ENCODE data around the gene CDH13.

Gene CDH13

DNA sequence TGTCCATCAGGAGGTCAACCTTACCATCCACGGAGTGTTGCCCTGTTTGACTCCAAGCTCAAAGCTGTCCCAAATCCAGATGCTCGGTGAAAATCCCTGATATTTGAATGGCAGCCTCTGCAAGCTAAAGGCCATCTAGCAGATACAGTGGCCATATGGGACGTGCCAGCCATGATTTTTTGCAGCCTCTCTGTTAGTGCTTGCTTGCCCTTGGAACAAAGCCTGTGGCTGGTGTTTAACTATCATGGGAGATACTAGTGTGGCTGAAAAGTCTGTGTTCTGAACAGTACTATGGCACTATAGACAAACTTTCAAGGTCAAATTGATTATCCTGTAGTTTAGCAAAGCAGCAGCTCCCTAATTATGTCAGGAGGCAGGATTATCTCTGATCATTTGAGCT lies 214.3 kb downstream of the CDH13 start:
- no peaks in the 10 kb centered on the region for H3K27me3 ChIP-seq (ENCODE audit: insufficient read depth, low read depth, severe bottlenecking)
- no peak overlapping the region for H3K4me3 ChIP-seq (ENCODE audit: low read depth, low read length)
- H3K27ac ChIP-seq, result no peak overlapping the region
- DNase-seq, result no peak
- TF ChIP-seq, protein P1, sequence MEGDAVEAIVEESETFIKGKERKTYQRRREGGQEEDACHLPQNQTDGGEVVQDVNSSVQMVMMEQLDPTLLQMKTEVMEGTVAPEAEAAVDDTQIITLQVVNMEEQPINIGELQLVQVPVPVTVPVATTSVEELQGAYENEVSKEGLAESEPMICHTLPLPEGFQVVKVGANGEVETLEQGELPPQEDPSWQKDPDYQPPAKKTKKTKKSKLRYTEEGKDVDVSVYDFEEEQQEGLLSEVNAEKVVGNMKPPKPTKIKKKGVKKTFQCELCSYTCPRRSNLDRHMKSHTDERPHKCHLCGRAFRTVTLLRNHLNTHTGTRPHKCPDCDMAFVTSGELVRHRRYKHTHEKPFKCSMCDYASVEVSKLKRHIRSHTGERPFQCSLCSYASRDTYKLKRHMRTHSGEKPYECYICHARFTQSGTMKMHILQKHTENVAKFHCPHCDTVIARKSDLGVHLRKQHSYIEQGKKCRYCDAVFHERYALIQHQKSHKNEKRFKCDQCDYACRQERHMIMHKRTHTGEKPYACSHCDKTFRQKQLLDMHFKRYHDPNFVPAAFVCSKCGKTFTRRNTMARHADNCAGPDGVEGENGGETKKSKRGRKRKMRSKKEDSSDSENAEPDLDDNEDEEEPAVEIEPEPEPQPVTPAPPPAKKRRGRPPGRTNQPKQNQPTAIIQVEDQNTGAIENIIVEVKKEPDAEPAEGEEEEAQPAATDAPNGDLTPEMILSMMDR (IDR thresholded peaks at IDR 0.05; ENCODE audit: low read depth, low read length), result no peak
- H3K36me3 ChIP-seq, result no peaks in the 10 kb centered on the region
- no peaks in the 10 kb centered on the region for H3K9me3 ChIP-seq (ENCODE audit: severe bottlenecking)

DNA sequence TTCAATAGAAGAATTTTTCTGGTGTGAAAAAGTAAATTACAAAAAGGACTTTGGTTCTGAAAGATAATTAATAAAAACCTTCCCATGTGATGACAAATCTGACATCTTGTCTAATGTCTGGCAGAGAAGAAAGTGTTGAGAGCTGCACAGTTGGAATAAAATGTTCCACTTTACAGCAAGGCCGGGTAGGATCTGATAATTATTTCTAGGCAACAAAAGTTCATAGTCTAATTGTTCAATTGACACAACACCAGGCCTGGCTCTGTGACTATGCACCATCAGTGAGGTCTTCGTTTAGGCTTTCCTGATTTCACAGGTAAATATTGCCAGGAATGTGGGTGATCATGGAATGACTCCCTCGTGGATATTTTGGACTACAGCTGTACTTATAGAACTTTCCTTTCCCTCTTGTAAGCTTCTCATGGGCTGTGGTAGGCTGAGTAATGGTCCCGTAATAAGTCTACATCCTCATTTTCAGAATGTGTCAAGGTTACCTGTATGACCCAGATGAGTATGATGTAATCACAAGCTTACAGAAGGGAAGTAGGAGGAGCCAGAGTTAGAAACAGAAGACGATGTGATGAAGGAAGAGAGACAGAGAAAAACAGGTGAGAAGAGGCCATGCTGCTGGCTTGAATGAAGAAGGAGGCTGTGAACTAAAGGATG lies 217.0 kb downstream of the CDH13 start:
- TF ChIP-seq, protein P1 (IDR thresholded peaks at IDR 0.05; ENCODE audit: low read depth, low read length), result no peak
- Histone ChIP-seq H3K27me3 (ENCODE audit: insufficient read depth, low read depth, severe bottlenecking) (no peaks in the 10 kb centered on the region), H3K36me3 (no peaks in the 10 kb centered on the region), H3K9me3 (ENCODE audit: severe bottlenecking) (no peaks in the 10 kb centered on the region), H3K4me3 (ENCODE audit: low read depth, low read length) (no peak overlapping the region), H3K27ac (no peak overlapping the region)
- DNase-seq, result no peak

DNA sequence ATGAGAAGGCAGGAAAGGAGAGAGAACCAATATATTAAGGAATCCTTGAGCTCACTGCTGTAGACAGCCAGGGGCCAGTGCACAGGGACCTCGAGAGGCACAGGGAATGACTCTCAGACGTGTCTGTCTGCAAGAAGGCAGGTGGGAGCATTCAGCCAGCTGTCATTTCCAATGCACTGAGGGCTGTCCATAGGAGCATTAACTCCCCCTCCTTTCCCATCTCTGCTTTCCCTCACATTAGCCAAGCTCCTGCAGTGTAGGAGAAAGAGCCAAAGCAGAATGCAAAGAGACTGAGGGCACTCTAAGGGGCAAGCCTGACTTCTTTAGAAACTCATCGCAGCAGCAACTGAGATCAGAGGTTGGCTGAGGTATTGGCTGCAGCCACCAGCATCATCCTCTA lies 218.3 kb downstream of the CDH13 start:
- H3K27me3 ChIP-seq (ENCODE audit: insufficient read depth, low read depth, severe bottlenecking), result no peaks in the 10 kb centered on the region
- no peaks in the 10 kb centered on the region for H3K9me3 ChIP-seq (ENCODE audit: severe bottlenecking)
- DNase-seq, result peak; percentile 8
- H3K27ac ChIP-seq, result no peak overlapping the region
- H3K4me3 ChIP-seq (ENCODE audit: low read depth, low read length), result no peak overlapping the region
- TF ChIP-seq, protein P1 (IDR thresholded peaks at IDR 0.05; ENCODE audit: low read depth, low read length), result no peak
- H3K36me3 ChIP-seq, result no peaks in the 10 kb centered on the region

DNA sequence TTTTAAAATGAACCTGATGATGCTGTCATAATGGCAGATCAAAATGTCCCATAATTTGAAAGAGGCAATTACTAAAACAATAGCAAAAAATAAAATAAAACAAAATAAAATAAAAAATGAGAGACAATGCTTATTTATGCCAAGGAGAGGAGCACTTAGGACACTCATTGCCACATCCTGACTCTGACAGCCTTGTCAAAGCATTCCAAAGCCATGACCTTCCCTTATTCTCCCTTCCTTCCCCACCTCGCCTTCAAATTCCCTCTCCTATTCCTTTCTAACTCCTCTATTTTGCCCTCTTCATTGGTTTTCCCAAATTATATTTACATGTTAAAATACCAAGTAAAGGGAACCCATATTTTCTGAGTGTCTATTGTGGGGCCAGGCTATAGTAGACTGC lies 220.0 kb downstream of the CDH13 start:
- Histone ChIP-seq H3K9me3 (ENCODE audit: severe bottlenecking) (no peaks in the 10 kb centered on the region), H3K36me3 (no peaks in the 10 kb centered on the region), H3K27ac (no peak overlapping the region), H3K27me3 (ENCODE audit: insufficient read depth, low read depth, severe bottlenecking) (no peaks in the 10 kb centered on the region), H3K4me3 (ENCODE audit: low read depth, low read length) (no peak overlapping the region)
- DNase-seq, result no peak
- TF ChIP-seq, protein P1 (IDR thresholded peaks at IDR 0.05; ENCODE audit: low read depth, low read length), result no peak

DNA sequence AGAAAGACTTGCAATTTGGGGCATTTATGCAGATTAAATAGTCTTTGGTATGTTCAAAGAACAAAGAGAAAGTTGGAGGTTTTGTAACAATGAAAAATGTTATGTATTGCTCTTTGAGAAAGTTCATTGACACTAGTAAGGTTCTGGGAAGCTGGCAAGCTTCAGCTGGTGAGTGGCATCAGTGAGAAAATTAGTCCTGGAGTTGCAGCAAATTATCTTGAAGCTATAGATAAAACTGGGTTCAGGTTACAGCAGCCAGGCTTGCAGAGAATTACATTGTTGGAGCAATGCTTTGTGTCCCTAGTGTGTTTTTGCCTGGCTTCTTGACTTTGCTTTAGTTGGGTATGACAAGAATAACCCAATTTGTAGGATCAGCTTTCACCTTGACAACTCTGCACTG lies 221.2 kb downstream of the CDH13 start:
- H3K9me3 ChIP-seq (ENCODE audit: severe bottlenecking), result no peaks in the 10 kb centered on the region

More for the DNA sequence above, 221.2 kb downstream of the CDH13 start:
- DNase-seq, result no peak
- Histone ChIP-seq H3K27me3 (ENCODE audit: insufficient read depth, low read depth, severe bottlenecking) (no peaks in the 10 kb centered on the region), H3K4me3 (ENCODE audit: low read depth, low read length) (no peak overlapping the region), H3K27ac (no peak overlapping the region), H3K36me3 (no peaks in the 10 kb centered on the region)
- TF ChIP-seq, protein P1 (IDR thresholded peaks at IDR 0.05; ENCODE audit: low read depth, low read length), result no peak
